Hindlimb muscle (tissue), 1 donor: Measurements from ENCODE around the gene SEC14L5. TPM values are rescaled to one million over a fixed set of nuclear protein-coding genes. Genes with fewer than 3 reads are reported as not detected.
"Not testable (repeated sequence)": the region's sequence is repeated elsewhere in the genome, so short reads cannot be mapped to it uniquely, and the experiment has no call there.

ENCODE experiments used
- DNase-seq: peaks from one replicate; pipeline ENCODE4 v3.0.0-alpha.2; 2013
- polyA plus RNA-seq: library from polyadenylated mRNA; unstranded; fragments of 120-200 nt; gene quantifications from one replicate; pipeline ENCODE4 v1.2.1, GENCODE V29; 2013; ENCODE audit not compliant: insufficient read length

Gene SEC14L5
- polyA plus RNA-seq, 1 donor, result 0.46 TPM

- DNase-seq, result no peak
Measured at GRCh38 chr16:4931381-4931780, 26.7 kb upstream of the SEC14L5 start.

GRCh38 chr16:4933433-4933832 is 24.7 kb upstream of the SEC14L5 start:
- DNase-seq, result no peak

GRCh38 chr16:4933871-4934395 is 24.2 kb upstream of the SEC14L5 start:
- no peak for DNase-seq

- no peak for DNase-seq
Measured at GRCh38 chr16:4934591-4934990, 23.5 kb upstream of the SEC14L5 start.

GRCh38 chr16:4935241-4935855 is 22.8 kb upstream of the SEC14L5 start:
- no peak for DNase-seq

- no peak for DNase-seq
Measured at GRCh38 chr16:4936181-4936990, 21.7 kb upstream of the SEC14L5 start.

- no peak for DNase-seq
Measured at GRCh38 chr16:4936991-4937781, 20.9 kb upstream of the SEC14L5 start, which contains the start of gene PPL. TSS of gene PPL (minus strand) at chr16:4937148. CDS start at chr16:4937045, 103 bp downstream.

- DNase-seq, result no peak
Measured at GRCh38 chr16:4937782-4938682, 20.1 kb upstream of the SEC14L5 start.

GRCh38 chr16:4938683-4939030 is 19.5 kb upstream of the SEC14L5 start:
- no peak for DNase-seq

GRCh38 chr16:4940719-4941118 is 17.4 kb upstream of the SEC14L5 start:
- no peak for DNase-seq

GRCh38 chr16:4942481-4942880 is 15.6 kb upstream of the SEC14L5 start:
- DNase-seq, result no peak

GRCh38 chr16:4944333-4945281 is 13.5 kb upstream of the SEC14L5 start:
- peak; percentile 82 for DNase-seq

GRCh38 chr16:4945560-4946502 is 12.3 kb upstream of the SEC14L5 start:
- no peak for DNase-seq

- DNase-seq, result no peak
Measured at GRCh38 chr16:4946917-4947316, 11.2 kb upstream of the SEC14L5 start.

- DNase-seq, result no peak
Measured at GRCh38 chr16:4947722-4948503, 10.2 kb upstream of the SEC14L5 start.

GRCh38 chr16:4948903-4949766 is 9.0 kb upstream of the SEC14L5 start:
- DNase-seq, result no peak

GRCh38 chr16:4949986-4950385 is 8.1 kb upstream of the SEC14L5 start:
- DNase-seq, result no peak

GRCh38 chr16:4951583-4951982 is 6.5 kb upstream of the SEC14L5 start:
- not testable (repeated sequence) for DNase-seq
